H4 (cell line): ENCODE measurements around the gene TAOK1. TPM values are rescaled to one million over a fixed set of nuclear protein-coding genes. Genes with fewer than 3 reads are reported as not detected.

Experiments
- DNase-seq: peaks from one replicate; pipeline ENCODE4 v3.0.0-alpha.2; 2015; ENCODE audit warnings: low spot score
- total RNA-seq: library from RNA; depleted of rRNA; stranded (reverse); fragments of >200 nt; shearing (Covaris generic); gene quantifications from 2 replicates; pipeline ENCODE4 v1.2.3, GENCODE V29; 2014; rRNA removed

Gene TAOK1
- total RNA-seq, 1 experiment from 2014 or later, result 23.9 TPM

- no peak for DNase-seq
These were observed 205.2 kb downstream of the TAOK1 start for GRCh38 chr17:29595107-29595942.

DNA sequence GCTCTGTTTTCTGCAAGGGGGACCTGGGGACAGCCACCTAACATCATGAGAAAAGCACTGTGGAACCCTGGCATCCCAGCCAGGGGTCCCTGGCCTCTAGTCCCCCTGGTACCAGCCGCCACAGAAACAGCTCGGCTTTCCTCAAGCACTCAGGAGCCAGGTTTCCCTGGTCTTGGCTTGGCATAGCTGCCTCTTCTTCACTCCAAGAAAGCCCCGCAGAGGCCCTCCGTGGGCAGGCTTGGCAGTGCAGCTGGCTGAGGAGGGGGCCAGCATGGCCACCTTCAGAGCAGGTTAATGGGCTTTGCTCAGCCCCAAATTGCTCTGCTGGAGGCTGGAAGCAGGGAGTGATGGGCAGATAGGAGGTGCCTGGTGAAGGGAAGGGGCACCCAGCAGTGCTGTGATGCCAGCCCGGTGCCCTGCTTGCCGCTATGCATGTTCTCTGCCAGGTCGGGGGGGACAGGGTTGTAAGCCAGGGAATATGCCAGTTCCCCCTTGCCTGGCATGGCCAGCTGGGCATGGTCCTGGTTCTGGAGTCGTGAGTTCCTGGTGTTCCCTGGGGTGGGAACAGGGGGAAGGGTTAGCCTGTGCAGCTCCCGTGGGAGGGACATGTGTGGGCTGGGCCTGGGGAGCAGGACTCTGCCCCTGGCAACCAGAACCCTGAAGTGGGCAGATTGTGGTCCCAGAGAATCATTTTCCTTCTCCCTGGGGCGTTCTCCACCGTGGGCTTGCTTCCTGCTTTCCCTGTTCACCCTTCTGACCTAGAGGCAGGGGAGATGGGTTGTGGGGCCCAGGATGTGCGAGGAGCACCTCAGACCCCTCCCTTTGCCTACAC is 206.0 kb downstream of the TAOK1 start:
- no peak for DNase-seq

DNA sequence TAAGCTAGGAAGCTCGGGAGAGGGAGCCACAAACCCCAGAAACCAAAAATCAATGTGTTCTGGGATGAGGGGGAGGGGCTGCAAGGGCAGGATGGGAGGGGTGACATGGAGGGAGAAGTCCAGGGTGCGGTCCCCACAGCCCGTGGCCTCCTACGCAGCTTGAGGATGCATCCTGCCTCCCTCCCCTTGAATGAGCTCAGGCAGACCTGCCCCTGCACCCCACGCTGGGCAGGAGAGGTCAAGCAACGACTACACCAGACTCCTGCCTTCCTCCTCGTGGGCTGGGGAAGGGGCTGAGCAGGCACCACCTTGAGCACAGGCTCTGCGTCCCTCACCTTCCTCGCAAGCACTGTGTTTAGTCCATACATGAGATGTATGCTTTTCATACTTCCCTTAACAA is 206.6 kb downstream of the TAOK1 start:
- DNase-seq, result no peak

DNA sequence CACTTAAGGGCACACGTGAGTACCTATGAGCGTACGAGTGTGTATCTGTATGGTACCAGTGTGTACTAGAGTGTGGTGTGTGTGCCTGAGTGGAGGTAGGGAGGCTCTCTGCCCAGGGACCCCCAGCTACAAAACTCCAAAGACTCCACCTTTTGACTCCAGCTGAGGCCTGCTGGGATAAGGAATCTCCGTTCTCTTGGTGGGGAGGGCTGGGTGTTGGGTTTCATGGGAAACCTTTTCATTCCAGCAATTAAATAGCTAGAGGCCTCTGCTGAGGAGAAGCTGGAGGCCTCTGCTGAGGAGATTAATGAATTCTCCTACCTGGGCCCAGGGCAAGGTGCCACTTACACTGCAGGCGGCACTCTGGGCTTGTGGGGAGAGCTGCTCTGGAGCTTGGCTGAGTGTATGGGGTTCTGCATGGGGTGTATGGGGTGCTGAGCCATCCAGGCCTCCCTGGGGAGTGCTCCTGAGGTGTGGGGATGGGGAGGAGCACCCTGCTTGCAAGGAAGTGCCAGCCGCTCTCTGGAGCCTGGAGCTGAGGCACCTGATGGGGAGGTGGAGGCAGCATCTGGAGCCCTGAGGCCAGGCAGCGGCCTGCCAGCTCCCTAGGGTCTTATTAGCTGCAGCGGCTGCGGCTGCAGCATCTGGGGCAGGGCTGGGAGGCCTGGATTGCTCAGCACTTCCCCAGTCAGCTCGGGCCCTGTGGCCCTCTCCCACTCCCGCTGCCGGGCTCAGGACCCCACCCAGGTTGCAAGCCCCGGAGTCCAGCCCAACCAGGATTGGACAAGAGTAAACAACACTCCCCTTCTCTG is 207.4 kb downstream of the TAOK1 start:
- DNase-seq, result no peak

Other genes with a start within 250 kb of the TAOK1 start
- gene MYO18A, start 210.0 kb upstream of the TAOK1 start, total RNA-seq, result 8.4 and 10.1 TPM in 2 replicates
- not detected in 2 replicates for gene CRYBA1, start 143.5 kb upstream of the TAOK1 start, total RNA-seq
- 17.3 and 28.4 TPM in 2 replicates for gene NUFIP2, start 96.2 kb upstream of the TAOK1 start, total RNA-seq
- gene ABHD15, start 176.7 kb downstream of the TAOK1 start, total RNA-seq, result 6.2 and 8.6 TPM in 2 replicates
- 16.0 and 23.3 TPM in 2 replicates for gene TP53I13, start 178.3 kb downstream of the TAOK1 start, total RNA-seq
- gene GIT1, start 199.3 kb downstream of the TAOK1 start, total RNA-seq, result 10.8 and 11.7 TPM in 2 replicates
- gene ANKRD13B, start 202.8 kb downstream of the TAOK1 start, total RNA-seq, result 2.9 and 3.8 TPM in 2 replicates
- 0.14 and 1.2 TPM in 2 replicates for gene CORO6, start 232.5 kb downstream of the TAOK1 start, total RNA-seq